IPS-18c (cell line): ENCODE data around the gene SSH3.

Experiments used
- H3K4me3 ChIP-seq: 2 replicates; pipeline ENCODE4 v1.7.0; 2013; ENCODE audit warnings: low read depth, mild to moderate bottlenecking, low read length, moderate library complexity; ENCODE audit not compliant: insufficient read depth
- H3K9me3 ChIP-seq: one replicate; pipeline ENCODE4 v1.6.1; 2013; ENCODE audit warnings: mild to moderate bottlenecking, low read length, moderate library complexity; ENCODE audit not compliant: control insufficient read depth, insufficient read depth

The SSH3 gene

DNA sequence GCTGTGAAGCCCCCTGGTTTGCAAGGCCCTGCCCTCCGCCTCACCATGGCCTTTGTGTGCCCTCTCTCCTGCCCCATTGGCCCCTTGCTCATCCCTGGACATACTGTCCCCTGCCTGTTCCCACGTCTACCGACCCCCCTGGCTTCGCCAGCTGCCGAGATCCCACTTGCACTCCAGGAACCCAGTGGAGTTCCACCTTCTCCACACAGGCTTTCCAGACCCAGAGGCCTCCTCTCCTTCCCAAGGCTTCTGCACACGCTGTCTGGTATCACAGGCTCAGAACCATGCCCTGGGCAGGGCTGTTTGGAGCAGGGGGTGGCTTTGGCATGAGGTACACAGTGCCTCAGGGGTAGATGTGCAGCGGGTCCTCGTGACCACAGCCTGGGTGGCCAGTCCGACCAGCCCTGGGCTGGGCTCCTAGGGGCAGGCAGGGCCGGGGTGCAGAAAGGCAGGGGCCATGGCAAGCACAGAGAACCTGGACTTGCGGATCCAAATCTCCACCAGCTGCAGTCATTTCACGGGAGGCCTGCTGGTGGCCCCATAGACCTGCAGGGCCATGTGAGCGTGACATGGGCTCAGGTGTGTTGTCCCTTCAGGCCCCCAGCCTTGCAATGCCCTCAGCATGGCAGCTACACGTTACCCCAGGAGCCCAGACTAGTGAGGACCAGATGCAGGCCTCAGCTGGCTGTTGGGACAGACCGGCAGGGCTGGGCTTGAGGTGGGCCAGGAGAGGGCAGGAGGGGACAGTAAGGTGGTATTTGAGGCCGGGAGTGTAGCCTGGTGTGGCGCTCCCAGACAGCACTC, 27.5 kb upstream of the SSH3 start:
- no peak overlapping the region for H3K4me3 ChIP-seq
- no peaks in the 10 kb centered on the region for H3K9me3 ChIP-seq

DNA sequence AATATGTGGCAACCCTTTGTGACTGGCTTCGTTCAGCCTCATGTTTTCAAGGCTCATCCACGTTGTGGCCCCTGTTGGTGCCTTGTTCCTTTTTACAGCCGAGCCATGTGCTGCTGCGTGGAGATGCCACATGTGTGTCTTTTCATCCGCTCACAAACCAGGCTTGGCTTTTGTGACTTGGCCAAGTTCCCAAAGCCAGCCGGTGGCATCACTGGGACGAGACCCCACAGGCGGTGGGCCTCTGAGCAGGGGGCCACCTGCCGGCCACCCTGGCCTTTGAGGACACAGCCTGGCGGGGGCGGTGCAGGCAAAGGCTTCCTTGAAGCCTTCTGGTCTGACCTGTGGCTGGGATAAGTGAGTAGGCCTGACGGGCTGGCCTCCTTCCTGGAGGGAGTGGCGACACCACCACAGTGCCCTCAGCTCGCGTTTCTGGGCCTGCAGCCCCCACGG, 26.5 kb upstream of the SSH3 start:
- no peak overlapping the region for H3K4me3 ChIP-seq

DNA sequence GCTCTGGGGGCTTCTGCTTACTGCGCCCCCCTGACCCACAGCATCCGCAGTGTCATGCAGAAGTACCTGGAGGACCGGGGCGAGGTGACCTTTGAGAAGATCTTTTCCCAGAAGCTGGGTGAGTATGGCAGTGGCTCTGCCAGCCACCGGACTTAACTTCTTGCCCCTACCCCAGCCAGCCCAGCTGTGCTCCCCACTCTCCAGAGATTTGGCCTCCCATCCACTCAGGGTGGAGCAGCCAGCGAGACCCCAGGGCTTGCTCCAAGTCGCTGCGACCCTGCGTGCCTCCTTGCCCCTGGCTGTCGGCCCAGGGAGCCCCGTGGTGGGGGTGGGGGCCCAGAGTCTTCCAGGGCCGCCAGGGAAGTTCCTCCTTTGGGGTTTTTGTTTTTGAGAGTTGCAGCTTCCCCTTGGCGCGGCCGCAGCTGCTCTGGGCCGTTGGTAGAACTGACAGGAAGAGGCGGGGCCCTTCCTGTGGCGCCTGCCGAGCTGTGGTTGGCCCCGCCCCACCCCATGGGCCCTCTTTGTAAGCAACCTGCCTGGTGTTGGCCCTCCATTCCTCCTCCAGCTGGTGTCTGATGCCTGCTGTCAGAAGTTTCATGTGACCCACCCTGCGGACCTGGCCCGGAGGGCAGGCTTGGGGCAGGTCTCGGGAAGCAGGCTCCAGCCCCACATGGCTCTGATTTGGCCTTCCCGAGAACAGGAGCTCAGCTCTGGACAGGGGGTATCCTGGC, 25.9 kb upstream of the SSH3 start:
- H3K9me3 ChIP-seq: no peaks in the 10 kb centered on the region
- H3K4me3 ChIP-seq: no peak overlapping the region; the same call in 1 of the 2 replicates

More for the DNA sequence above, 26.5 kb upstream of the SSH3 start:
- no peaks in the 10 kb centered on the region for H3K9me3 ChIP-seq

DNA sequence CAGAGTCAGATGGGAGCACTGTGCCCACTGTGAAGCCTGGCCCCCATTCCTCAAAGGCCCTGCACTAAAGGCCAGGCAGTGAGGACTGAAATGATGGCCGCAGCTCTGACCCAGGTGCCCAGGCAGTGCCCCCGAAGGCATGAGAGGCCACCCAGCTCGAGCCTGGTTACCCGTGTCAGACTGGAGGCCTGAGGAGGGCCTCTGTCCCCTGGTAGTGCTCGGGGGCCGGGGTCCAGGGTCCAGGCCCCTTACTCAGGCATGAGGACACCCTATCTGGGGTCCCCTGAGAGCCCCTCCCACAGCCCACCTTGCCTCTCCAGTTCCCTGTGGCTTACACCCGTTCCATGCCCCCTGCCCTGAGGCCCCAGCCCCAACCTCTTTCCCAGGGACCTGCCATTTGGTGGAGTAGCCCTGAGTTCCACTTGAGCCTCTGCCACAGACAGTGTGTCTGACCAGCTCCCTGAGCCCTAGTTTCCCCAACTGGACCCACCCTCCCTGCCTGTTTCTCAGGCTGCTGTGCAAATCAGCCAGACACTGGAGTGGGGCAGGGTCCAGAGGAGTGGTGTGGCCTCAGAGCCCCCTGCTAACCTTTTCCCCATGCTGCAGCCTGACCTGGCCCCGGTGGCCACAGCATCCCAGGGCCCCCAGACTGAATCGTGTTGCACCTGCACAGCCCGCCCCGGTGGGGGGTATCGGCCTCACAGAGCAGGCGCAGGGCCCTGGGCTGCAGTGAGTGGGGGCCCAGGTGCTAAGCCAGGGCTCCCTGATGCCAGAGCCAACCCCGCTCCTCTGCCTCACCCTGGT, 25.0 kb upstream of the SSH3 start:
- Histone ChIP-seq H3K9me3 (no peaks in the 10 kb centered on the region), H3K4me3 (no peak overlapping the region)

DNA sequence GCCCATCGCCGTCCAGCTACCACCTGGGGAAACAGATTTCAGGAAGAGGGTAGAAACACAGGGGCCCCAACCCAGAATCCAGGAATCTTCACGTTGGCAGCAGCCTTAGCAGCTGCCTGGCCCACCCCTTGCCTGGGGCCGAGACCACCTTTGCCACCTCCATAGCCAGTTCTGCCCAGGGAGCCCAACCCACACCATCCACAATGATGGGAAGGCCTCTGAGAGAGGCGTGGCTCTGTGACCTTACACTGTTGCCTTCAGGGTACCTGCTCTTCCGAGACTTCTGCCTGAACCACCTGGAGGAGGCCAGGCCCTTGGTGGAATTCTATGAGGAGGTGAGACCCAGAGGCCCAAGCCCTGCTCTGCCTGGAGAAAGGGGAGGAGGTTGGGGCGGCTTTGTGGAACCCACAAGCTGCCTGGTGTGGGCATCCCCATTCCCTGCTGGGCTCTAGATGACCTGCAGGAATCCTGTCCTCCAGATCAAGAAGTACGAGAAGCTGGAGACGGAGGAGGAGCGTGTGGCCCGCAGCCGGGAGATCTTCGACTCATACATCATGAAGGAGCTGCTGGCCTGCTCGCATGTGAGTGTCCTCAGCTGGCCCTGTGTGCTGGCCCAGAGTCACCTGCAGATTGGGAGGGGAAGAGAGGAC, 24.3 kb upstream of the SSH3 start:
- H3K9me3 ChIP-seq: no peaks in the 10 kb centered on the region
- no peak overlapping the region for H3K4me3 ChIP-seq

DNA sequence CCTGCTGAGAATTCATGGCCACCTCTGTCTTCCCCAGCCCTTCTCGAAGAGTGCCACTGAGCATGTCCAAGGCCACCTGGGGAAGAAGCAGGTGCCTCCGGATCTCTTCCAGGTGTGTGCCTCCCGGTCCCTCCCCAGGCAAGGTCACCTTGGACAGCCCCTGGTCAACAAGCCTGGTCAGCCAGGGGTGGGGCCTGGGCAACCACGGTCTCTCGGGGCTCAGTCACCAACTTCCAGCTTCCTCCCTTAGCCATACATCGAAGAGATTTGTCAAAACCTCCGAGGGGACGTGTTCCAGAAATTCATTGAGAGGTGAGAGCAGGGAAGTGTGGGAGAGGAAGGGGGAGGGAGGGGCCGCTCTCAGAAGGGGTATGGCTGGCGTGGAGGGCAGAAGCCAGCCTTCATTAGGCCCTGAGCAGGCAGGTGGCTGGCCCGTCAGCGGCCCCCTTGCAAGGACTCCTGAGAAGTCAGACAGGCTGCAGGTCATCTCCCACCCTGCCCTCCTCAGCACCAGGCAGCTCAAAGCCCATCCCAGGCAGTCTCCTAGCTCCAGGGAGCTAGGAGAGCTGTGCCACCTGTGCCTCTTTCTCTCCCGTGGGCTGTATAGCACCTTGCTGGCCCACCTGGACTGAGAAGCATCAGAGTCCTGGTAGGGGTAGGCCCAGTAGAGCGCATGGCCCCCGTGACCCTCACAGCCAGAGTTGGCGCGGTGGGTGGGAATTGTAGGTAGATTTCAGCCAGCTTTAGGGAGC, 23.6 kb upstream of the SSH3 start:
- Histone ChIP-seq H3K4me3 (no peak overlapping the region), H3K9me3 (no peaks in the 10 kb centered on the region)

DNA sequence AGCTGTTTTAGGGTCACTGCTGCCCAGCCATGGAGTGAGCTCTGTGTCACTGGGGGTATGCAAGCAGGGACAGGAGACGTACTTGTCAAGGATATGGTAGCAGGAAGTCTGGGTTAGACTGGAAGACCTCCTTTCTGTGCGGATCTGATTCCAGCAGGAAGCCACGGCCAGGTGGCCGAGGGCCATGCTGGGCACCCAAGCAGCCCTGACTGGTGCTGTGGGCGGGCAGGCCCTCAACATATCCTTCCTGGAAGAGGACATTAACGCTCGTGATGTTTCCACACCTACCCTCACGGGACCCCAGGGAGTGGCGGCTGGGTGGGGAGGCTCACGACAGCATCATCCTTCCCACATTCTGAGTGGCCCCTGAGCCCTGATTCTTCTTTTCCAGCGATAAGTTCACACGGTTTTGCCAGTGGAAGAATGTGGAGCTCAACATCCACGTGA, 23.0 kb upstream of the SSH3 start:
- Histone ChIP-seq H3K4me3 (no peak overlapping the region), H3K9me3 (no peaks in the 10 kb centered on the region)

DNA sequence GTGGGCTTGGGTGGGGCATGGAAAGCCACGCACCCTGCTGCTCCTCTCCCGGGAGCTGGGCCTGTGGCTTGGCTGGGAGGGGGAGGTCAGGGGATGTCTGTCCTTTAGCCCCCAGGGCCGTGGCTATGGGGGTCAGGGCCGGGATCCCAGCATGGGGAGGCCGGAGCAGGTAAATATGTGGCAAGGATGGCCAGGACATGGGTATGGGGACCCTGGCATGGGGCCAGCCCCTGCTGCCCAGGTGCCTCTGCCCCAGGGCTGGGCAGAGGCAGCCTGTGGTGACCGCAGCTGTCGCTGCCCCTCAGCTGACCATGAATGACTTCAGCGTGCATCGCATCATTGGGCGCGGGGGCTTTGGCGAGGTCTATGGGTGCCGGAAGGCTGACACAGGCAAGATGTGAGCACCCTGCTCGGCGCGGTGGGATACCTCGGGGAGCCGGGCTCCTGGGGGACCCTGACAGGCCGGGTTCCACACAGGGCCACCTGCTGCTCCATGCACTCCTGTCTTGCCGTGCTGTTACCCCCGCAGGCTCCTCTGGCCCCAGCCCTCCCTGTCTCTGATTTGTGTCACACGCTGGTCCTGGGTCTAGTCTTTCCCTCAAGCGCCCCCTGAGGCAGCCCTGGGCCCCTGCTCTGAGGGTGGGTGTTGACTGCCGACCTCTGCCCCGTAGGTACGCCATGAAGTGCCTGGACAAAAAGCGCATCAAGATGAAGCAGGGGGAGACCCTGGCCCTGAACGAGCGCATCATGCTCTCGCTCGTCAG, 22.4 kb upstream of the SSH3 start:
- Histone ChIP-seq H3K9me3 (no peaks in the 10 kb centered on the region), H3K4me3 (no peak overlapping the region)

DNA sequence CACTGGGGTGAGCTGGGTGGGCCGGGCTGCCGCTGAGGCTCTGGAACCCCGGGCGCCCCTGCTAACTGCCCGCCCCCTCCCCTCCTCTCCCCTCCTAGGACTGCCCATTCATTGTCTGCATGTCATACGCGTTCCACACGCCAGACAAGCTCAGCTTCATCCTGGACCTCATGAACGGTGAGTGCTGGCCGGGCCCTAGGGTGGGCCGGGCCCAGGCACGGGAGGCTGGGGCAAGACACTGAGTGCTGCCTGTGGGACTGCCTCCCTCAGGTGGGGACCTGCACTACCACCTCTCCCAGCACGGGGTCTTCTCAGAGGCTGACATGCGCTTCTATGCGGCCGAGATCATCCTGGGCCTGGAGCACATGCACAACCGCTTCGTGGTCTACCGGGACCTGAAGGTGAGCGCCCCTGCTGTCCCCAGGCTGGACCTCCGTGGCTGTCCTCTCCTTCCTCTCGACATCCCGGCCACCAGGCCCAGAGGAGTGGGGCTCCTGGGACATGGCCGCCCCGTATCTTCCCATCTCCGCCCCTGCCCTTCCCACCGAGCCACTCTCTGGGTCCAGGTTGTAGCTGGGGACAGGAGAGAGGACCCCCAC, 21.7 kb upstream of the SSH3 start:
- no peak overlapping the region for H3K4me3 ChIP-seq

DNA sequence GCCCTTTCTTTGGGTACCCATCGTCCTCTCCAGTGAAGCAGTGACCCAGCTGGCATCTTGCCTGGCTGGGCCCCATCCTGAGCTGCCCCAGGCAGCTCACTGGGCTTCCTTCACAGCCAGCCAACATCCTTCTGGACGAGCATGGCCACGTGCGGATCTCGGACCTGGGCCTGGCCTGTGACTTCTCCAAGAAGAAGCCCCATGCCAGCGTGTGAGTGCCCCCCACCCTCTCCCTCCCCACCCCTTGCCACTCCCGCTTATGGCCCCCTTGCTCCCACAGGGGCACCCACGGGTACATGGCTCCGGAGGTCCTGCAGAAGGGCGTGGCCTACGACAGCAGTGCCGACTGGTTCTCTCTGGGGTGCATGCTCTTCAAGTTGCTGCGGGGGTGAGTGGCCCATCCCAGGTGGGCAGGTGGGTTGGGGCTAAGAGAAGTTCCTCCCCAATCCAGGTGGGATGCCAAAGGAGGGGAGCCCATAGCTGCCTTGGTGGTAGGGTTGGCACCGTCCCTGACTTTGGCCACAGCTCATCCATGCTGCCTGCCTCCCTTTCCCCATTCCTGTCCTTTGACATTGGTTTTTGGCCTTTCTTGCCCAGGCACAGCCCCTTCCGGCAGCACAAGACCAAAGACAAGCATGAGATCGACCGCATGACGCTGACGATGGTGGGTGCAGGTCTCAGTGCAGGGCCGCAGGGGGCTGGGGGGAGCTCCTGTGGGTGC, 21.0 kb upstream of the SSH3 start:
- no peaks in the 10 kb centered on the region for H3K9me3 ChIP-seq
- no peak overlapping the region for H3K4me3 ChIP-seq

More for the DNA sequence above, 21.7 kb upstream of the SSH3 start:
- H3K9me3 ChIP-seq: no peaks in the 10 kb centered on the region

DNA sequence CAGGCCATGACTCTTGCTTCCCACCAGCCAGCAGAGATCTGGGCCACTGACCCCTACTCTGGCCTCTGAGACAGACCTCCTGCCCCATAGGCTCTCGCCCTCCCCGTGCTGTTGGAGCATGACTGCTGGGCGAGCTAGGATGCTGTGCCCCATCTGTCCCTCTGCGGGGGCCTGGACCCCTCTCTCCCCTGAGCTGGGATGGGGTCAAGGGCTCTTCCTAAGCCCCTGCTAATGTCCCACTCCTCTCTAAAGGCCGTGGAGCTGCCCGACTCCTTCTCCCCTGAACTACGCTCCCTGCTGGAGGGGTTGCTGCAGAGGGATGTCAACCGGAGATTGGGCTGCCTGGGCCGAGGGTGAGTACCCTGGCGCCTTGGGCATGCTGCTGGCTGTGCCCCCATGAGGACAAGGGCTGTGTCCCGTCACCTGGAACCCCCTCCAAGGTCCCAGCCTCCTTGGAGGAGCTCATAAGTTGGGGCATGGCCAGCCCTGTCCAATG, 20.4 kb upstream of the SSH3 start:
- Histone ChIP-seq H3K9me3 (no peaks in the 10 kb centered on the region), H3K4me3 (no peak overlapping the region)

DNA sequence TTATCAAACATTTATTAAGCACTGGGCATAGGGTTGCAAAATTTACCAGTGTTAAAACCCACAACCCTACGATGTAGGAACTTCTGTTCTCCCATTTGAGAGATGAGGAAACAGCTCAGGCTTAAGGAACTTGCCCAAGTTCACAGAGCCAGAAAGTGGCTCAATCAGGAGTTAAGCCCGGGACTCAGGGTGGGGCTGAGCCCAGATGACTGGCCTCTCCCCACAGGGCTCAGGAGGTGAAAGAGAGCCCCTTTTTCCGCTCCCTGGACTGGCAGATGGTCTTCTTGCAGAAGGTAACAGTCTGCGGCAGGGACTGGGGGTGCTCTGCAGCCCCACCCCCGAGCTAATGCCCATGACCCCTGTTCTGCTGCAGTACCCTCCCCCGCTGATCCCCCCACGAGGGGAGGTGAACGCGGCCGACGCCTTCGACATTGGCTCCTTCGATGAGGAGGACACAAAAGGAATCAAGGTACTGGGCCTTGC, 19.8 kb upstream of the SSH3 start:
- no peak overlapping the region for H3K4me3 ChIP-seq
- no peaks in the 10 kb centered on the region for H3K9me3 ChIP-seq

DNA sequence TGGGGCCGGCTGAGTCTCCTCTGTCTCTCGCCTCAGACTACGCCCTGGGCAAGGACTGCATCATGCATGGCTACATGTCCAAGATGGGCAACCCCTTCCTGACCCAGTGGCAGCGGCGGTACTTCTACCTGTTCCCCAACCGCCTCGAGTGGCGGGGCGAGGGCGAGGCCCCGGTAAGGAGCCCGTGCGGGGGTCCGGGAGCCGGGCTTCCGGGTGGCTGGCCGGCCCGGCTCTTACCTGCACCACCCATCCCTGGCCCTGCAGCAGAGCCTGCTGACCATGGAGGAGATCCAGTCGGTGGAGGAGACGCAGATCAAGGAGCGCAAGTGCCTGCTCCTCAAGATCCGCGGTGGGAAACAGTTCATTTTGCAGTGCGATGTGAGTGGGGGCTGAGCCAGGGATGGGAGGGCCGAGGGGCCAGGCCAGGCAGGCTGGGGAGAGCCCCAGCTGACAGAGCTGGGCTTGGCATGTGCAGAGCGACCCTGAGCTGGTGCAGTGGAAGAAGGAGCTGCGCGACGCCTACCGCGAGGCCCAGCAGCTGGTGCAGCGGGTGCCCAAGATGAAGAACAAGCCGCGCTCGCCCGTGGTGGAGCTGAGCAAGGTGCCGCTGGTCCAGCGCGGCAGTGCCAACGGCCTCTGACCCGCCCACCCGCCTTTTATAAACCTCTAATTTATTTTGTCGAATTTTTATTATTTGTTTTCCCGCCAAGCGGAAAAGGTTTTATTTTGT, 18.4 kb upstream of the SSH3 start:
- no peak overlapping the region for H3K4me3 ChIP-seq
- no peaks in the 10 kb centered on the region for H3K9me3 ChIP-seq
